ENCODE data around the gene NPEPL1. TPM values are rescaled to one million over a fixed set of nuclear protein-coding genes. Genes with fewer than 3 reads are reported as not detected.
A peak's percentile ranks its signal among the peaks of the same experiment; 100 is the strongest.

The NPEPL1 gene
- total and polyA plus RNA-seq, 9 donors: 6.2 to 41.0 (median 33.9) TPM

- Histone ChIP-seq H3K9me3 (no peaks in the 10 kb centered on the region), H3K4me3 (no peak overlapping the region), H3K36me3 (no peaks in the 10 kb centered on the region), H3K27ac (no peak overlapping the region), H3K4me1 (ENCODE audit: insufficient read depth) (no peaks in the 10 kb centered on the region), H3K27me3 (no peaks in the 10 kb centered on the region)
- intact Hi-C loops (cut with DNase I): no loop called here
- TF ChIP-seq, protein P1, sequence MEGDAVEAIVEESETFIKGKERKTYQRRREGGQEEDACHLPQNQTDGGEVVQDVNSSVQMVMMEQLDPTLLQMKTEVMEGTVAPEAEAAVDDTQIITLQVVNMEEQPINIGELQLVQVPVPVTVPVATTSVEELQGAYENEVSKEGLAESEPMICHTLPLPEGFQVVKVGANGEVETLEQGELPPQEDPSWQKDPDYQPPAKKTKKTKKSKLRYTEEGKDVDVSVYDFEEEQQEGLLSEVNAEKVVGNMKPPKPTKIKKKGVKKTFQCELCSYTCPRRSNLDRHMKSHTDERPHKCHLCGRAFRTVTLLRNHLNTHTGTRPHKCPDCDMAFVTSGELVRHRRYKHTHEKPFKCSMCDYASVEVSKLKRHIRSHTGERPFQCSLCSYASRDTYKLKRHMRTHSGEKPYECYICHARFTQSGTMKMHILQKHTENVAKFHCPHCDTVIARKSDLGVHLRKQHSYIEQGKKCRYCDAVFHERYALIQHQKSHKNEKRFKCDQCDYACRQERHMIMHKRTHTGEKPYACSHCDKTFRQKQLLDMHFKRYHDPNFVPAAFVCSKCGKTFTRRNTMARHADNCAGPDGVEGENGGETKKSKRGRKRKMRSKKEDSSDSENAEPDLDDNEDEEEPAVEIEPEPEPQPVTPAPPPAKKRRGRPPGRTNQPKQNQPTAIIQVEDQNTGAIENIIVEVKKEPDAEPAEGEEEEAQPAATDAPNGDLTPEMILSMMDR (IDR thresholded peaks at IDR 0.05): no peak
- TF ChIP-seq EP300 (IDR thresholded peaks at IDR 0.05) (no peak), POLR2A (IDR thresholded peaks at IDR 0.05) (no peak)
- 75 to 78% (median 76%) methylated on average over 16 to 17 of the region's 17 CpGs for WGBS, 3 donors
- peak in 1 of 5 donors; percentile 22 for DNase-seq
Measured at GRCh38 chr20:58710481-58711265, 18.1 kb downstream of the NPEPL1 start.

- intact Hi-C loops (cut with DNase I): no loop called here
- 88 to 89% (median 89%) methylated on average over 21 of the region's 21 CpGs for WGBS, 3 donors
- no peak overlapping the region for H3K27ac ChIP-seq
- no peaks in the 10 kb centered on the region for H3K27me3 ChIP-seq
- no peaks in the 10 kb centered on the region for H3K36me3 ChIP-seq
- TF ChIP-seq POLR2A (IDR thresholded peaks at IDR 0.05) (no peak), EP300 (IDR thresholded peaks at IDR 0.05) (no peak)
- TF ChIP-seq, protein P1 (IDR thresholded peaks at IDR 0.05): no peak
- no peaks in the 10 kb centered on the region for H3K4me1 ChIP-seq (ENCODE audit: insufficient read depth)
- no peak overlapping the region for H3K4me3 ChIP-seq
- peak in 1 of 5 donors; percentile 25 for DNase-seq
- H3K9me3 ChIP-seq: no peaks in the 10 kb centered on the region
Measured at GRCh38 chr20:58711266-58712051, 18.9 kb downstream of the NPEPL1 start.

DNA sequence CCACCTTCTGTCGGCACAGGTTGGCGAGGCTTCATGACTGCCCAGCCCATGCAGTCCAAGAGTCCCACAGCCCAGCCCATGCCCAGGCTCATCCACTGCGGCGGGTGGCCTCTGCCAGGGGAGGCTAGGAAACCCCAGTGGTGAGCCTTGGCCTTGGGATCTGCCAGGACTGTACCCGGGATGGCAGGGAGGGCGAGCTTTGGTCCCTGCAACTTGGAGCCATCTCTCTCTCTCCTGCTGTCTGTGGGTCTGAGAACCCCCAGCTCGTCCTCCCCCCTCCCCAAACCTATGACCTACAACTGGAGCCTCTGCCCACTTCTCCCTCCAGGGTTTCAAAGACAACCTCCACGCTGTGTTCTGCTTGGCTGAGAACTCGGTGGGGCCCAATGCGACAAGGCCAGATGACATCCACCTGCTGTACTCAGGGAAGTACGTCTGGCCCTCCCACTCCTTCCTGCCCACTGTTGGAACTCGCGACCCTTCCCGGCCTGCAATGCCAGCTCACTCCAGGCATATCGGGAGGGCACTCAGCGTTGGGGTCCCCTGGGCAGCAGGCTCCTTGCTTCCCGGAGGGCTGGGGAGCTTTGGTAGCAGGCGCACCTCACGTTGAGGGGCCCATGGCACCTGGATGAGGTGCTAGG is 19.7 kb downstream of the NPEPL1 start:
- peak in 1 of 5 donors; percentile 25 for DNase-seq
- no peaks in the 10 kb centered on the region for H3K36me3 ChIP-seq
- no peak overlapping the region for H3K27ac ChIP-seq
- H3K27me3 ChIP-seq: no peaks in the 10 kb centered on the region
- TF ChIP-seq, protein P1 (IDR thresholded peaks at IDR 0.05): no peak
- TF ChIP-seq EP300 (IDR thresholded peaks at IDR 0.05) (no peak), POLR2A (IDR thresholded peaks at IDR 0.05) (no peak)
- H3K4me3 ChIP-seq: no peak overlapping the region
- no peaks in the 10 kb centered on the region for H3K9me3 ChIP-seq
- intact Hi-C loops (cut with DNase I): no loop called here
- no peaks in the 10 kb centered on the region for H3K4me1 ChIP-seq (ENCODE audit: insufficient read depth)
- 61 to 63% (median 61%) methylated on average over 14 to 19 of the region's 19 CpGs for WGBS, 3 donors
